GM12878 (cell line): ENCODE results near the gene FGFR1OP2. TPM values are rescaled to one million over a fixed set of nuclear protein-coding genes. Genes with fewer than 3 reads are reported as not detected.

Source experiments
- ATAC-seq: fragments of 200-7000 bp; cut with Tn5 transposase; 3 replicates; pipeline ENCODE4 v1.9.1; 2020; ENCODE audit warnings: mild to moderate bottlenecking, moderate library complexity
- BruUV-seq: library from RNA; stranded (reverse); fragments of 400-500 nt; replicated peaks from 2 replicates; lab custom pipeline; 2021; lab: Mats Ljungman, UMichigan
- CTCF ChIA-PET: fragments of 300-600 bp; sonication (Branson Sonifier 250); formaldehyde crosslinking; extraction: SDS; loops from one replicate; lab custom pipeline; 2021; ENCODE audit warnings: inconsistent platforms; lab: Yijun Ruan, JAX
- POLR2A ChIA-PET: fragments of 350-600 bp; formaldehyde crosslinking; extraction: SDS; loops from one replicate; lab custom pipeline; 2021; ENCODE audit warnings: inconsistent platforms; lab: Charles Lee
- RAD21 ChIA-PET: fragments of 300-600 bp; sonication (Branson Sonifier 250); formaldehyde crosslinking; loops from one replicate; lab custom pipeline; 2023; ENCODE audit warnings: antibody characterized with exemption; ENCODE audit not compliant: unreplicated experiment; lab: Charles Lee
- SMC1A ChIA-PET: fragments of 300-600 bp; sonication (Branson Sonifier 250); formaldehyde crosslinking; loops from one replicate; lab custom pipeline; 2023; ENCODE audit not compliant: unreplicated experiment, uncharacterized antibody; lab: Charles Lee
- DNase-seq: peaks from one replicate; pipeline ENCODE4 v3.0.0-alpha.2; 2011; ENCODE audit warnings: low read depth, low spot score
- FAIRE-seq: peaks from 3 replicates; lab custom pipeline; 2011; peaks lifted over from hg19 to GRCh38; lab: Jason Lieb, UNC
- H2AFZ ChIP-seq: 2 replicates; pipeline ENCODE4 v1.6.0; 2011; ENCODE audit warnings: low read depth, low read length, control low read depth; ENCODE audit not compliant: control insufficient read depth
- H3K27ac ChIP-seq: 2 replicates; pipeline ENCODE4 v1.5.1; 2011; ENCODE audit warnings: control low read depth; ENCODE audit not compliant: control insufficient read depth, insufficient read depth
- H3K27me3 ChIP-seq, 2 experiments: replicated peaks in 1 of 2; 2 replicates each; pipeline versions ENCODE4 v1.6.0 to v1.6.1; 2011; ENCODE audit warnings: low read length in 1 of 2; ENCODE audit not compliant: control insufficient read depth in 2 of 2, insufficient read depth in 2 of 2
- H3K36me3 ChIP-seq, 2 experiments: 2 replicates each; pipeline ENCODE4 v1.5.1; 2011; ENCODE audit warnings: low read length in 1 of 2; ENCODE audit not compliant: control insufficient read depth in 2 of 2, insufficient read depth in 2 of 2
- H3K4me1 ChIP-seq: 2 replicates; pipeline ENCODE4 v1.6.1; 2011; ENCODE audit warnings: mild to moderate bottlenecking, low read length, moderate library complexity, mixed read lengths; ENCODE audit not compliant: control insufficient read depth, insufficient read depth
- H3K4me2 ChIP-seq: 2 replicates; pipeline ENCODE4 v1.6.0; 2011; ENCODE audit warnings: control low read depth; ENCODE audit not compliant: control insufficient read depth, insufficient read depth
- H3K4me3 ChIP-seq: fragments of 200-600 bp; sonication (generic); 2 replicates; pipeline ENCODE4 v1.5.1; 2016
- H3K79me2 ChIP-seq: 2 replicates; pipeline ENCODE4 v1.6.0; 2011; ENCODE audit warnings: low read length; ENCODE audit not compliant: control insufficient read depth, insufficient read depth
- H3K9ac ChIP-seq: 2 replicates; pipeline ENCODE4 v1.8.0; 2011; ENCODE audit warnings: low read length, control low read depth, mixed read lengths; ENCODE audit not compliant: control insufficient read depth, insufficient read depth
- H3K9me3 ChIP-seq: replicated peaks from 3 replicates; pipeline ENCODE4 v1.5.1; 2011; ENCODE audit warnings: mild to moderate bottlenecking, low read length; ENCODE audit not compliant: control insufficient read depth, insufficient read depth
- H4K20me1 ChIP-seq: 2 replicates; pipeline ENCODE4 v1.6.0; 2011; ENCODE audit not compliant: control insufficient read depth, insufficient read depth
- CBFB ChIP-seq: IDR thresholded peaks from 2 replicates; pipeline ENCODE4 v1.6.1; 2016; ENCODE audit warnings: antibody characterized with exemption, low read depth
- HDAC2 ChIP-seq: fragments of 200-600 bp; sonication (generic); IDR thresholded peaks from 2 replicates; pipeline ENCODE4 v1.6.1; 2017
- MTA2 ChIP-seq: fragments of 450-650 bp; IDR thresholded peaks from 2 replicates; pipeline ENCODE4 v1.6.1; 2016; ENCODE audit warnings: low read depth, mild to moderate bottlenecking, moderate library complexity
- PAX5 ChIP-seq: IDR thresholded peaks from 2 replicates; pipeline ENCODE4 v1.6.1; 2011; ENCODE audit warnings: low read depth, low read length, borderline replicate concordance
- POLR2AphosphoS2 ChIP-seq: IDR thresholded peaks from 2 replicates; pipeline ENCODE4 v1.6.1; 2011; ENCODE audit warnings: low read depth, mild to moderate bottlenecking, low read length, improper control_type of control experiment, moderate library complexity
- RUNX3 ChIP-seq: IDR thresholded peaks from 2 replicates; pipeline ENCODE4 v1.6.1; 2012; ENCODE audit warnings: low read length, inconsistent platforms
- SMC3 ChIP-seq: IDR thresholded peaks from 2 replicates; pipeline ENCODE4 v1.6.1; 2011; ENCODE audit warnings: low read length, improper control_type of control experiment, borderline replicate concordance
- ZZZ3 ChIP-seq: IDR thresholded peaks from 2 replicates; pipeline ENCODE4 v1.6.1; 2011; ENCODE audit warnings: low read depth; ENCODE audit not compliant: control insufficient read depth, insufficient read length
- WGBS: methylation state at CpG from one replicate; pipeline ENCODE4 v1.1.6; 2016; ENCODE audit warnings: low lambda C conversion rate; ENCODE audit not compliant: insufficient replicate concordance, insufficient coverage; ENCODE audit errors: missing lambda C conversion rate; 5-methylcytosine and 5-hydroxymethylcytosine counted together
- in situ Hi-C: fragments of 300-500 bp; cut with MboI; formaldehyde crosslinking; loops from 9 replicates; pipeline ENCODE4 v1.14.3; 2018; ENCODE audit warnings: mixed read lengths
- intact Hi-C: fragments of 100-400 bp; cut with micrococcal nuclease; formaldehyde crosslinking; loops from one replicate; pipeline ENCODE4 v1.14.2; 2022; ENCODE audit not compliant: unreplicated experiment
- polyA plus RNA-seq, 11 experiments: library from polyadenylated mRNA; depleted of rRNA in 4 of 11; unstranded in 6 of 11; stranded (reverse) in 5 of 11; fragments of >200 nt; fragmentation: Nextera tagmentation in 4 of 11; fragmentation: Illumina TruSeq in 1 of 11; extraction: Ambion mirVana in 4 of 11; extraction: Trizol in 1 of 11; gene quantifications; 1 replicate in 1 of 11; 2 replicates in 10 of 11; pipeline versions ENCODE4 v1.2.1 to v1.2.3, GENCODE V29; 2011 to 2016; ENCODE audit warnings: inconsistent platforms in 2 of 11, missing spikeins in 2 of 11, low read depth in 1 of 11
- total RNA-seq, 4 experiments: library from RNA; depleted of rRNA in 3 of 4; stranded (reverse); fragments of >200 nt in 3 of 4; fragmentation: Illumina TruSeq in 1 of 4; extraction: Trizol in 1 of 4; gene quantifications; 2 replicates each; pipeline versions ENCODE4 v1.2.1 to v1.2.3, GENCODE V29; 2013 to 2021
- TF ChIP-seq, protein P1 (sequence below): fragments of 450-650 bp; IDR thresholded peaks from 2 replicates; pipeline ENCODE4 v1.6.1; 2016; ENCODE audit warnings: mild to moderate bottlenecking

Gene FGFR1OP2
- total and polyA plus RNA-seq, 10 of the 15 experiments (the other 5 are each of a cell fraction or from before 2014, with no cell fraction given), result 28.5 to 59.1 (median 38.3) TPM

DNA sequence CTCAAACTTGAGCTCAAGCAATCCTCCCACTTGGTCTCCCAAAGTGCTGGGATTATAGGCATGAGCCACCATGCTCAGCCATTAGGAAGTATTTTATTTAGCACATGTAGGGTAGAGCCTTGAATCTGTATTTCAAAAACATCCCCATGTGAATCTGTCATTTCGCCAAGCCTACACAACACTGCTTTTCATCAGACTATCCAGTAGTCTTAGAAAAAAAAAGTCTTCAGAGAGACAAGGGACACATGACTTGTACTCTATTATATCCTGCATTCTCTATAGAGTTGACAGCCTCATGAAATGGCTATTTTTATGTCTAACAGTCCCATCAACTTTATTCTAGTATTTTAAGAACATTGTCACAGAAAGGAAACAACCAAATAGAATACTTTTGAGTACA lies 40.5 kb downstream of the FGFR1OP2 start:
- FAIRE-seq, result no peak
- TF ChIP-seq SMC3, result no peak
- TF ChIP-seq, protein P1, sequence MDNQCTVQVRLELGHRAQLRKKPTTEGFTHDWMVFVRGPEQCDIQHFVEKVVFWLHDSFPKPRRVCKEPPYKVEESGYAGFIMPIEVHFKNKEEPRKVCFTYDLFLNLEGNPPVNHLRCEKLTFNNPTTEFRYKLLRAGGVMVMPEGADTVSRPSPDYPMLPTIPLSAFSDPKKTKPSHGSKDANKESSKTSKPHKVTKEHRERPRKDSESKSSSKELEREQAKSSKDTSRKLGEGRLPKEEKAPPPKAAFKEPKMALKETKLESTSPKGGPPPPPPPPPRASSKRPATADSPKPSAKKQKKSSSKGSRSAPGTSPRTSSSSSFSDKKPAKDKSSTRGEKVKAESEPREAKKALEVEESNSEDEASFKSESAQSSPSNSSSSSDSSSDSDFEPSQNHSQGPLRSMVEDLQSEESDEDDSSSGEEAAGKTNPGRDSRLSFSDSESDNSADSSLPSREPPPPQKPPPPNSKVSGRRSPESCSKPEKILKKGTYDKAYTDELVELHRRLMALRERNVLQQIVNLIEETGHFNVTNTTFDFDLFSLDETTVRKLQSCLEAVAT, result no peak
- TF ChIP-seq HDAC2, result no peak
- TF ChIP-seq MTA2, result no peak
- TF ChIP-seq POLR2AphosphoS2, result no peak
- no peak for TF ChIP-seq ZZZ3
- no peak for TF ChIP-seq CBFB
- TF ChIP-seq RUNX3, result no peak
- no peak for TF ChIP-seq PAX5

More for the DNA sequence above, 40.5 kb downstream of the FGFR1OP2 start:
- in situ Hi-C loops, result no loop called here
- H3K27me3 ChIP-seq, result no peaks in the 10 kb centered on the region
- H3K4me2 ChIP-seq, result no peak overlapping the region
- no TSS peak for BruUV-seq
- SMC1A ChIA-PET, result interaction anchor here (1.6 kb wide), 1 partner anchor 19 kb away, joined by 6 read pairs; no protein-coding TSS in a partner anchor
- no peak overlapping the region for H3K27ac ChIP-seq
- H3K9ac ChIP-seq, result no peak overlapping the region
- ATAC-seq (no peak), DNase-seq (no peak)
- CTCF ChIA-PET, result no interaction called here
- POLR2A ChIA-PET, result interaction anchor here (0.6 kb wide), 2 partner anchors 75 to 361 kb away, joined by 4 to 5 read pairs; no protein-coding TSS in a partner anchor
- H4K20me1 ChIP-seq, result no peaks in the 10 kb centered on the region
- H3K4me1 ChIP-seq, result no peaks in the 10 kb centered on the region
- peaks cover 8 to 40% of the 10 kb centered on the region in 2 experiments for H3K36me3 ChIP-seq
- no peak overlapping the region for H2AFZ ChIP-seq
- RAD21 ChIA-PET, result no interaction called here
- no peaks in the 10 kb centered on the region for H3K9me3 ChIP-seq
- intact Hi-C loops, result no loop called here
- WGBS, result 92% methylated on average over 1 of the region's 1 CpG
- no peak overlapping the region for H3K4me3 ChIP-seq
- no peaks in the 10 kb centered on the region; the same call in 1 of the 2 replicates for H3K79me2 ChIP-seq
